Daoy (cell line): ENCODE results near the gene CDSN. TPM values are rescaled to one million over a fixed set of nuclear protein-coding genes. Genes with fewer than 3 reads are reported as not detected.
"Not testable (repeated sequence)": the region's sequence is repeated elsewhere in the genome, so short reads cannot be mapped to it uniquely, and the experiment has no call there.

Experiments
- DNase-seq: peaks from one replicate; pipeline ENCODE4 v3.0.0-alpha.2; 2015; ENCODE audit warnings: low read depth
- total RNA-seq: library from RNA; depleted of rRNA; stranded (reverse); fragments of >200 nt; shearing (Covaris generic); gene quantifications from 2 replicates; pipeline ENCODE4 v1.2.3, GENCODE V29; 2014; rRNA removed

Gene CDSN
- total RNA-seq, 1 experiment from 2014 or later, result not detected

- peak; percentile 93 for DNase-seq
These were observed 32.7 kb downstream of the CDSN start for GRCh38 chr6:31087494-31088089.

- DNase-seq, result peak; percentile 72
These were observed 33.3 kb downstream of the CDSN start for GRCh38 chr6:31086788-31087440.

GRCh38 chr6:31083742-31084354, 36.4 kb downstream of the CDSN start:
- peak; percentile 85 for DNase-seq

- DNase-seq, result no peak
These were observed 38.4 kb downstream of the CDSN start for GRCh38 chr6:31081872-31082271.

- peak; percentile 65 for DNase-seq
These were observed 40.5 kb downstream of the CDSN start for GRCh38 chr6:31079656-31080261.

- no peak for DNase-seq
These were observed 43.6 kb downstream of the CDSN start for GRCh38 chr6:31076611-31077010.

GRCh38 chr6:31075528-31075927, 44.7 kb downstream of the CDSN start:
- DNase-seq, result peak; percentile 52

- DNase-seq, result no peak
These were observed 45.8 kb downstream of the CDSN start for GRCh38 chr6:31074401-31074800.

- DNase-seq, result peak; percentile 77
These were observed 49.5 kb downstream of the CDSN start for GRCh38 chr6:31070711-31071197.

- peak; percentile 83 for DNase-seq
These were observed 51.4 kb downstream of the CDSN start for GRCh38 chr6:31068669-31069340.

- not testable (repeated sequence) for DNase-seq
These were observed 52.2 kb downstream of the CDSN start for GRCh38 chr6:31067891-31068668.

GRCh38 chr6:31067028-31067427, 53.2 kb downstream of the CDSN start:
- DNase-seq, result not testable (repeated sequence)

- DNase-seq, result no peak
These were observed 54.7 kb downstream of the CDSN start for GRCh38 chr6:31065556-31065955.

Other genes with a start within 250 kb of the CDSN start
- 12.7 and 25.0 TPM in 2 replicates for gene DDR1, start 235.9 kb downstream of the CDSN start, total RNA-seq
- 12.6 and 13.7 TPM in 2 replicates for gene GTF2H4, start 212.2 kb downstream of the CDSN start, total RNA-seq
- gene VARS2, start 206.2 kb downstream of the CDSN start, total RNA-seq, result 18.8 and 23.5 TPM in 2 replicates
- gene SFTA2, start 188.3 kb downstream of the CDSN start, total RNA-seq, result not detected in 2 replicates
- not detected in 2 replicates for gene MUCL3, start 179.5 kb downstream of the CDSN start, total RNA-seq
- not detected in 2 replicates for gene MUC21, start 136.7 kb downstream of the CDSN start, total RNA-seq
- gene MUC22, start 110.0 kb downstream of the CDSN start, total RNA-seq, result not detected in 2 replicates
- gene C6orf15, start 7.9 kb downstream of the CDSN start, total RNA-seq, result not detected in 2 replicates
- gene PSORS1C1, start 5.6 kb downstream of the CDSN start, total RNA-seq, result 0.23 and 1.5 TPM in 2 replicates
- not detected in 2 replicates for gene PSORS1C2, start 18.6 kb upstream of the CDSN start, total RNA-seq
- 41.5 and 42.0 TPM in 2 replicates for gene CCHCR1, start 37.4 kb upstream of the CDSN start, total RNA-seq
- gene TCF19, start 38.1 kb upstream of the CDSN start, total RNA-seq, result 47.5 and 48.2 TPM in 2 replicates
- gene POU5F1, start 50.2 kb upstream of the CDSN start, total RNA-seq, result 5.6 and 12.2 TPM in 2 replicates
- 431 and 475 TPM in 2 replicates for gene HLA-C, start 151.6 kb upstream of the CDSN start, total RNA-seq
- 415 and 797 TPM in 2 replicates for gene HLA-B, start 236.7 kb upstream of the CDSN start, total RNA-seq